Kidney (tissue), 14 donors: Measurements from ENCODE around the gene GPR34. TPM values are rescaled to one million over a fixed set of nuclear protein-coding genes. Genes with fewer than 3 reads are reported as not detected.

Experiments used
- DNase-seq, 5 donors: peaks; one replicate each; pipeline ENCODE4 v3.0.0-alpha.2; 2013 to 2020
- FAIRE-seq: peaks from 2 replicates; lab custom pipeline; 2012; peaks lifted over from hg19 to GRCh38; lab: Jason Lieb, UNC
- H3K27ac ChIP-seq, 2 donors: one replicate each; pipeline ENCODE4 v1.7.0; 2013; ENCODE audit warnings: low read depth in 2 of 2, low read length in 2 of 2, inconsistent platforms in 1 of 2
- H3K27me3 ChIP-seq: one replicate; pipeline ENCODE4 v1.7.1; 2013; ENCODE audit warnings: low read length, inconsistent platforms; ENCODE audit not compliant: control insufficient read depth, insufficient read depth
- H3K36me3 ChIP-seq, 3 donors: one replicate each; pipeline versions ENCODE4 v1.7.0 to v1.7.1; 2013; ENCODE audit warnings: low read length in 3 of 3, control low read depth in 1 of 3, inconsistent platforms in 1 of 3; ENCODE audit not compliant: insufficient read depth in 3 of 3, control insufficient read depth in 2 of 3
- H3K4me1 ChIP-seq, 3 donors: one replicate each; pipeline versions ENCODE4 v1.7.0 to v1.7.1; 2013; ENCODE audit warnings: low read length in 3 of 3, inconsistent platforms in 1 of 3, low read depth in 1 of 3; ENCODE audit not compliant: control insufficient read depth in 2 of 3, insufficient read depth in 2 of 3
- H3K4me3 ChIP-seq, 3 donors: one replicate each; pipeline versions ENCODE4 v1.7.0 to v1.8.1; 2013; ENCODE audit warnings: low read length in 3 of 3, control low read depth in 1 of 3, inconsistent platforms in 1 of 3
- H3K9ac ChIP-seq, 3 donors: one replicate each; pipeline versions ENCODE4 v1.7.0 to v1.7.1; 2013; ENCODE audit warnings: low read length in 3 of 3, control low read depth in 1 of 3, inconsistent platforms in 1 of 3
- H3K9me3 ChIP-seq, 3 donors: one replicate each; pipeline versions ENCODE4 v1.7.0 to v1.7.1; 2013; ENCODE audit warnings: low read length in 3 of 3, control low read depth in 1 of 3, inconsistent platforms in 1 of 3; ENCODE audit not compliant: control insufficient read depth in 2 of 3, insufficient read depth in 1 of 3
- CTCF ChIP-seq: IDR thresholded peaks from 3 replicates; pipeline ENCODE4 v1.5.1; 2012; ENCODE audit warnings: mild to moderate bottlenecking, moderate library complexity, borderline replicate concordance; ENCODE audit not compliant: insufficient read depth; ENCODE audit errors: extremely low read depth
- intact Hi-C: fragments of 100-400 bp; cut with DNase I; formaldehyde crosslinking; loops from one replicate; pipeline ENCODE4 v1.11.1; 2022
- polyA plus RNA-seq: library from polyadenylated mRNA; stranded (reverse); fragments of 350-450 nt; fragmentation: Illumina TruSeq; extraction: RNeasy Lipid Tissue Mini Kit (QIAGEN cat#74804); gene quantifications from one replicate; pipeline ENCODE4 v1.2.3, GENCODE V29; 2014; ENCODE audit warnings: low read depth, low replicate concordance; ENCODE audit not compliant: insufficient read depth
- total RNA-seq: library from RNA; stranded (reverse); fragmentation: NEBNext Ultra II Directional; extraction: Animal tissue kit (Norgen Biotek cat#: 25700); gene quantifications from one replicate; pipeline ENCODE4 v1.2.1, GENCODE V29; 2021
- donor health status: control.
- donor health status: control.
- donor health status: control.
- donor health status: control.
- donor health status: control.
- donor health status: DM: yes; HTN: yes; CAD: no.
- donor health status: Normal renal cell carcinoma (clear cell type).

GPR34 gene
- total and polyA plus RNA-seq, 2 donors from 2014 or later = 2.2 to 17.9 TPM

- no peak overlapping the region for H3K4me3 ChIP-seq
- DNase-seq (no peak), FAIRE-seq (no peak)
- H3K27me3 ChIP-seq = peaks cover 4% of the 10 kb centered on the region
- intact Hi-C loops = no loop called here
- no peaks in the 10 kb centered on the region for H3K36me3 ChIP-seq
- H3K27ac ChIP-seq = no peak overlapping the region
- H3K9me3 ChIP-seq = no peaks in the 10 kb centered on the region
- no peaks in the 10 kb centered on the region for H3K4me1 ChIP-seq
- TF ChIP-seq CTCF = no peak
- H3K9ac ChIP-seq = no peak overlapping the region
Measured at GRCh38 chrX:41686788-41687187, 2.0 kb upstream of the GPR34 start.

DNA sequence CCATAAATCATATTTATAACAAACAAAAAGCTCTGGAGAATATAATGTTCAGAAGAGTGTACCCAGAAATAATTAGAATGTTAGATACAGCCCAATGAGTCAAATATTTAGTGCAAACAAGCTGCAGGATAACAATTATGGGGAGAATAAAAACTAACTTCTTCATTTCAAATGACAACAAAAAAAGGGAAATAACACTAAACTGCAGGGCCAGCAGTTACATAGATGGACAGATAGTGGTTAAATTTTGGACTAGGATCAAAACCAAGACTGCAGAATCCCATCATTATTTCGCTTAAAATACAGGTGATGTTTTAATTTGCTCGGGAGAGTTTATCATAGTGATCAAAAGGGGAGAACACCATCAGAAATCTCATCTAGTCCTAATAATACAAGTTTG lies 617 bp upstream of the GPR34 start:
- H3K9ac ChIP-seq = no peak overlapping the region
- intact Hi-C loops = no loop called here
- FAIRE-seq = peak; percentile 81

DNA sequence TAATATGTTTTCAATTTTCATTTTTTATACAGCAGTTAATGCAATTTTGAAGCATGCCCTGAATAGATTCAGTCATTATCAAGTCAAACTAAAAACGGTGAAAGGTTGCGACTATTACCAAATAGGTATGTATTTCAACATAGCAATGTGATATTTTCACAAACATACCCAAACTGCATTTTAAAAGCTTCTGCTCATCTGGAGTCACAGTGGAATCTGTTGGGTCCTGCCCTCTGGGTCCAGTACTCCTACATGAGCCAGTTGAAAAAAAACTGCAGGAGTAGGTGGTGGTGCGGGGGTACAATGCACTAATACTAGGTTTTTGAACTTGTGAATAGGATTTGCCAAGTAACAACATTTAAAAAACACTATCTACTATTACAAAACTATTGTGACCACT lies 938 bp downstream of the GPR34 start:
- Histone ChIP-seq H3K4me3 (no peak overlapping the region), H3K9ac (no peak overlapping the region), H3K36me3 (no peaks in the 10 kb centered on the region), H3K27me3 (peaks cover 3% of the 10 kb centered on the region), H3K27ac (no peak overlapping the region), H3K9me3 (no peaks in the 10 kb centered on the region), H3K4me1 (no peaks in the 10 kb centered on the region)
- no peak for TF ChIP-seq CTCF
- intact Hi-C loops = no loop called here
- FAIRE-seq = no peak
- DNase-seq = no peak

More for the DNA sequence above, 617 bp upstream of the GPR34 start:
- H3K27ac ChIP-seq = no peak overlapping the region
- H3K27me3 ChIP-seq = peaks cover 4% of the 10 kb centered on the region
- no peaks in the 10 kb centered on the region for H3K9me3 ChIP-seq
- no peaks in the 10 kb centered on the region for H3K4me1 ChIP-seq
- H3K4me3 ChIP-seq = no peak overlapping the region
- H3K36me3 ChIP-seq = no peaks in the 10 kb centered on the region
- TF ChIP-seq CTCF = no peak
- no peak for DNase-seq

- Histone ChIP-seq H3K27ac (peak overlapping the region in 1 of 2 donors; percentile 32), H3K4me1 (no peaks in the 10 kb centered on the region), H3K4me3 (no peak overlapping the region), H3K36me3 (no peaks in the 10 kb centered on the region), H3K9me3 (no peaks in the 10 kb centered on the region), H3K27me3 (peaks cover 3% of the 10 kb centered on the region), H3K9ac (no peak overlapping the region)
- DNase-seq = no peak
- intact Hi-C loops = no loop called here
- TF ChIP-seq CTCF = no peak
- no peak for FAIRE-seq
Measured at GRCh38 chrX:41692162-41692749, 3.5 kb downstream of the GPR34 start.
